ENCODE data around the gene LCN15.

- no peak for TF ChIP-seq POLR2A (IDR thresholded peaks at IDR 0.05)
- TF ChIP-seq CTCF (IDR thresholded peaks at IDR 0.05), result no peak
Observed at GRCh38 chr9:136776947-136777346, 12.6 kb upstream of the LCN15 start.
